Measurements from ENCODE around the gene SEBOX.

Gene SEBOX

GRCh38 chr17:28364665-28365363, at the start of gene SEBOX:
Gene SEBOX (minus strand): TSS chr17:28365199. CDS start chr17:28365151, 48 bp downstream.
- DNase-seq (ENCODE audit: low read depth in 2 of 2): no peak

- DNase-seq (ENCODE audit: low read depth in 2 of 2): no peak
Measured at GRCh38 chr17:28413804-28414203, 48.8 kb upstream of the SEBOX start.

- DNase-seq (ENCODE audit: low read depth in 2 of 2): no peak
Measured at GRCh38 chr17:28412099-28412498, 47.1 kb upstream of the SEBOX start.

GRCh38 chr17:28407974-28408306, 42.9 kb upstream of the SEBOX start:
- DNase-seq (ENCODE audit: low read depth in 2 of 2): no peak

- DNase-seq (ENCODE audit: low read depth in 2 of 2): no peak
Measured at GRCh38 chr17:28407130-28407973, 42.4 kb upstream of the SEBOX start.

GRCh38 chr17:28406473-28406814, 41.4 kb upstream of the SEBOX start:
- DNase-seq (ENCODE audit: low read depth in 2 of 2): no peak

- peak in 1 of 2 donors; percentile 45 for DNase-seq (ENCODE audit: low read depth in 2 of 2)
Measured at GRCh38 chr17:28405632-28406472, 40.9 kb upstream of the SEBOX start, which contains the start of gene SLC46A1. Gene SLC46A1 (minus strand): TSS chr17:28406212. CDS start chr17:28406114, 98 bp downstream.

- no peak for DNase-seq (ENCODE audit: low read depth in 2 of 2)
Measured at GRCh38 chr17:28404812-28405570, 40.0 kb upstream of the SEBOX start.

- DNase-seq (ENCODE audit: low read depth in 2 of 2): no peak
Measured at GRCh38 chr17:28404461-28404811, 39.4 kb upstream of the SEBOX start.

GRCh38 chr17:28404007-28404406, 39.0 kb upstream of the SEBOX start:
- DNase-seq (ENCODE audit: low read depth in 2 of 2): no peak

GRCh38 chr17:28402844-28403243, 37.8 kb upstream of the SEBOX start:
- DNase-seq (ENCODE audit: low read depth in 2 of 2): no peak

- no peak for DNase-seq (ENCODE audit: low read depth in 2 of 2)
Measured at GRCh38 chr17:28402224-28402630, 37.2 kb upstream of the SEBOX start.

GRCh38 chr17:28399808-28400207, 34.8 kb upstream of the SEBOX start:
- no peak for DNase-seq (ENCODE audit: low read depth in 2 of 2)

GRCh38 chr17:28398280-28398981, 33.4 kb upstream of the SEBOX start:
- DNase-seq (ENCODE audit: low read depth in 2 of 2): no peak

GRCh38 chr17:28397687-28398279, 32.8 kb upstream of the SEBOX start:
- DNase-seq (ENCODE audit: low read depth in 2 of 2): no peak

- DNase-seq (ENCODE audit: low read depth in 2 of 2): no peak
Measured at GRCh38 chr17:28397275-28397674, 32.3 kb upstream of the SEBOX start.

- no peak for DNase-seq (ENCODE audit: low read depth in 2 of 2)
Measured at GRCh38 chr17:28396635-28397239, 31.7 kb upstream of the SEBOX start.

GRCh38 chr17:28395968-28396367, 31.0 kb upstream of the SEBOX start:
- no peak for DNase-seq (ENCODE audit: low read depth in 2 of 2)

- no peak for DNase-seq (ENCODE audit: low read depth in 2 of 2)
Measured at GRCh38 chr17:28395426-28395825, 30.4 kb upstream of the SEBOX start.
